ENCODE measurements around the gene MCAM. TPM values are rescaled to one million over a fixed set of nuclear protein-coding genes. Genes with fewer than 3 reads are reported as not detected.

Gene MCAM
- total RNA-seq, 2 experiments from 2014 or later: 6.5 to 6.6 TPM

GRCh38 chr11:119319700-119320239 is 2.8 kb upstream of the MCAM start:
- peak overlapping the region; percentile 65 for H3K4me3 Mint-ChIP-seq
- no peak for DNase-seq
- H3K4me1 Mint-ChIP-seq: peaks cover 62% of the 10 kb centered on the region
- H3K27ac Mint-ChIP-seq: peak overlapping the region; percentile 91
- POLR2A ChIA-PET: interaction anchor here (1.1 to 2.3 kb wide), 4 partner anchors 12 to 113 kb away, joined by 4 to 12 read pairs (median 8); partner anchors contain the start of gene CBL
- H3K27me3 Mint-ChIP-seq: peaks cover 32% of the 10 kb centered on the region
- H3K9me3 Mint-ChIP-seq: no peaks in the 10 kb centered on the region
- H3K36me3 Mint-ChIP-seq (ENCODE audit: low read depth): no peaks in the 10 kb centered on the region
- CTCF ChIA-PET: interaction anchor here (0.6 to 10.8 kb wide), 7 partner anchors 9 to 151 kb away, joined by 3 to 136 read pairs (median 5); partner anchors contain the start of genes C1QTNF5 and CBL

- Mint-ChIP-seq H3K9me3 (no peaks in the 10 kb centered on the region), H3K27ac (peak overlapping the region; percentile 91), H3K36me3 (ENCODE audit: low read depth) (no peaks in the 10 kb centered on the region), H3K27me3 (peaks cover 32% of the 10 kb centered on the region), H3K4me3 (peak overlapping the region; percentile 65), H3K4me1 (peaks cover 64% of the 10 kb centered on the region)
- ChIA-PET POLR2A (interaction anchor here (1.1 to 2.3 kb wide), 4 partner anchors 11 to 112 kb away, joined by 4 to 12 read pairs (median 8); partner anchors contain the start of gene CBL), CTCF (interaction anchor here (0.6 to 10.8 kb wide), 6 partner anchors 10 to 150 kb away, joined by 3 to 136 read pairs (median 5); partner anchors contain the start of genes C1QTNF5 and CBL)
- no peak for DNase-seq
Observed at GRCh38 chr11:119319136-119319699, 2.3 kb upstream of the MCAM start.

GRCh38 chr11:119318240-119319135 is 1.6 kb upstream of the MCAM start:
- Mint-ChIP-seq H3K27me3 (peaks cover 34% of the 10 kb centered on the region), H3K4me3 (peak overlapping the region; percentile 60), H3K9me3 (no peaks in the 10 kb centered on the region), H3K27ac (peak overlapping the region; percentile 91), H3K36me3 (ENCODE audit: low read depth) (no peaks in the 10 kb centered on the region), H3K4me1 (peaks cover 62% of the 10 kb centered on the region)
- CTCF ChIA-PET: interaction anchor here (1.1 to 10.8 kb wide), 5 partner anchors 10 to 149 kb away, joined by 3 to 136 read pairs (median 6); partner anchors contain the start of genes C1QTNF5 and CBL
- DNase-seq: peak; percentile 75
- POLR2A ChIA-PET: interaction anchor here (0.9 to 2.3 kb wide), 7 partner anchors 10 to 112 kb away, joined by 3 to 12 read pairs (median 5); partner anchors contain the start of genes CBL and RNF26

- H3K9me3 Mint-ChIP-seq: no peaks in the 10 kb centered on the region
- CTCF ChIA-PET: no interaction called here
- H3K36me3 Mint-ChIP-seq (ENCODE audit: low read depth): no peaks in the 10 kb centered on the region
- POLR2A ChIA-PET: interaction anchor here (0.9 to 4.2 kb wide), 8 partner anchors 9 to 149 kb away, joined by 3 to 16 read pairs (median 6); partner anchors contain the start of genes CBL, NLRX1 and RNF26
- peaks cover 34% of the 10 kb centered on the region for H3K27me3 Mint-ChIP-seq
- peaks cover 58% of the 10 kb centered on the region for H3K4me1 Mint-ChIP-seq
- no peak overlapping the region for H3K4me3 Mint-ChIP-seq
- no peak overlapping the region for H3K27ac Mint-ChIP-seq
- no peak for DNase-seq
Observed at GRCh38 chr11:119317592-119318239, 786 bp upstream of the MCAM start.

GRCh38 chr11:119316016-119316728 is 758 bp downstream of the MCAM start:
- H3K27me3 Mint-ChIP-seq: peaks cover 34% of the 10 kb centered on the region
- ChIA-PET CTCF (interaction anchor here (1.0 to 2.0 kb wide), 3 partner anchors 8 to 53 kb away, joined by 3 to 5 read pairs (median 3); no protein-coding TSS in a partner anchor), POLR2A (interaction anchor here (0.7 to 4.2 kb wide), 6 partner anchors 8 to 230 kb away, joined by 3 to 16 read pairs (median 4); partner anchors contain the start of gene NLRX1)
- no peaks in the 10 kb centered on the region for H3K9me3 Mint-ChIP-seq
- H3K4me3 Mint-ChIP-seq: peak overlapping the region; percentile 58
- no peak overlapping the region for H3K27ac Mint-ChIP-seq
- H3K36me3 Mint-ChIP-seq (ENCODE audit: low read depth): no peaks in the 10 kb centered on the region
- peaks cover 44% of the 10 kb centered on the region for H3K4me1 Mint-ChIP-seq
- no peak for DNase-seq

- POLR2A ChIA-PET: interaction anchor here (1.4 to 4.2 kb wide), 4 partner anchors 9 to 230 kb away, joined by 3 to 16 read pairs (median 6); partner anchors contain the start of gene NLRX1
- Mint-ChIP-seq H3K4me1 (peaks cover 44% of the 10 kb centered on the region), H3K36me3 (ENCODE audit: low read depth) (no peaks in the 10 kb centered on the region), H3K27ac (peak overlapping the region; percentile 24), H3K27me3 (peaks cover 34% of the 10 kb centered on the region), H3K9me3 (no peaks in the 10 kb centered on the region), H3K4me3 (peak overlapping the region; percentile 58)
- CTCF ChIA-PET: interaction anchor here (0.8 to 2.0 kb wide), 4 partner anchors 9 to 53 kb away, joined by 3 to 5 read pairs (median 3); no protein-coding TSS in a partner anchor
- peak; percentile 51 for DNase-seq
Observed at GRCh38 chr11:119315131-119316015, 1.6 kb downstream of the MCAM start.

GRCh38 chr11:119314726-119315125 is 2.2 kb downstream of the MCAM start:
- ChIA-PET POLR2A (interaction anchor here (1.4 to 4.2 kb wide), 2 partner anchors 8 to 229 kb away, joined by 3 to 16 read pairs; no protein-coding TSS in a partner anchor), CTCF (interaction anchor here (0.8 to 2.0 kb wide), 2 partner anchors 42 to 52 kb away, joined by 3 to 5 read pairs; no protein-coding TSS in a partner anchor)
- Mint-ChIP-seq H3K4me1 (peaks cover 40% of the 10 kb centered on the region), H3K36me3 (ENCODE audit: low read depth) (peaks cover 2% of the 10 kb centered on the region), H3K9me3 (no peaks in the 10 kb centered on the region), H3K27ac (no peak overlapping the region), H3K4me3 (no peak overlapping the region), H3K27me3 (peaks cover 32% of the 10 kb centered on the region)
- no peak for DNase-seq

GRCh38 chr11:119310682-119311052 is 6.3 kb downstream of the MCAM start:
- no peak overlapping the region for H3K27ac Mint-ChIP-seq

GRCh38 chr11:119309953-119310681 is 6.8 kb downstream of the MCAM start:
- ChIA-PET CTCF (interaction anchor here (0.9 to 1.0 kb wide), 2 partner anchors 27 to 142 kb away, joined by 3 read pairs; partner anchors contain the start of gene NLRX1), POLR2A (interaction anchor here (1.1 to 1.6 kb wide), 2 partner anchors 11 to 312 kb away, joined by 3 to 4 read pairs; partner anchors contain the start of gene CENATAC)
- H3K27me3 Mint-ChIP-seq: peaks cover 1% of the 10 kb centered on the region
- peaks cover 14% of the 10 kb centered on the region for H3K36me3 Mint-ChIP-seq (ENCODE audit: low read depth)
- no peaks in the 10 kb centered on the region for H3K9me3 Mint-ChIP-seq
- no peak overlapping the region for H3K4me3 Mint-ChIP-seq
- peaks cover 25% of the 10 kb centered on the region for H3K4me1 Mint-ChIP-seq
- no peak overlapping the region for H3K27ac Mint-ChIP-seq
- DNase-seq: no peak

More at GRCh38 chr11:119310682-119311052, 6.3 kb downstream of the MCAM start:
- DNase-seq: no peak
- ChIA-PET POLR2A (interaction anchor here (1.1 kb wide), 1 partner anchor 313 kb away, joined by 3 read pairs; the partner anchor contains the start of gene CENATAC), CTCF (interaction anchor here (0.9 kb wide), 1 partner anchor 27 kb away, joined by 3 read pairs; no protein-coding TSS in a partner anchor)
- Mint-ChIP-seq H3K36me3 (ENCODE audit: low read depth) (peaks cover 12% of the 10 kb centered on the region), H3K9me3 (no peaks in the 10 kb centered on the region), H3K4me1 (peaks cover 26% of the 10 kb centered on the region), H3K4me3 (no peak overlapping the region), H3K27me3 (peaks cover 6% of the 10 kb centered on the region)

GRCh38 chr11:119309411-119309810 is 7.5 kb downstream of the MCAM start:
- H3K36me3 Mint-ChIP-seq (ENCODE audit: low read depth): peaks cover 18% of the 10 kb centered on the region

More at GRCh38 chr11:119309411-119309810, 7.5 kb downstream of the MCAM start:
- Mint-ChIP-seq H3K4me1 (peaks cover 20% of the 10 kb centered on the region), H3K9me3 (no peaks in the 10 kb centered on the region), H3K4me3 (no peak overlapping the region), H3K27ac (no peak overlapping the region), H3K27me3 (peaks cover 1% of the 10 kb centered on the region)
- no peak for DNase-seq
- ChIA-PET CTCF (interaction anchor here (1.0 to 6.3 kb wide), 3 partner anchors 13 to 141 kb away, joined by 3 to 45 read pairs (median 4); partner anchors contain the start of gene NLRX1), POLR2A (interaction anchor here (1.6 kb wide), 1 partner anchor 12 kb away, joined by 4 read pairs; no protein-coding TSS in a partner anchor)

Data from activated CD4-positive, alpha-beta memory T cell treated with anti-CD3 and anti-CD28 coated beads, Interleukin-2, amount 10 ng/mL, durations not matched to agents 7 days and 5 days (primary cell).